ENCODE data around the gene ASXL1.
"Not testable (repeated sequence)": the region's sequence is repeated elsewhere in the genome, so short reads cannot be mapped to it uniquely, and the experiment has no call there.

Gene ASXL1

DNA sequence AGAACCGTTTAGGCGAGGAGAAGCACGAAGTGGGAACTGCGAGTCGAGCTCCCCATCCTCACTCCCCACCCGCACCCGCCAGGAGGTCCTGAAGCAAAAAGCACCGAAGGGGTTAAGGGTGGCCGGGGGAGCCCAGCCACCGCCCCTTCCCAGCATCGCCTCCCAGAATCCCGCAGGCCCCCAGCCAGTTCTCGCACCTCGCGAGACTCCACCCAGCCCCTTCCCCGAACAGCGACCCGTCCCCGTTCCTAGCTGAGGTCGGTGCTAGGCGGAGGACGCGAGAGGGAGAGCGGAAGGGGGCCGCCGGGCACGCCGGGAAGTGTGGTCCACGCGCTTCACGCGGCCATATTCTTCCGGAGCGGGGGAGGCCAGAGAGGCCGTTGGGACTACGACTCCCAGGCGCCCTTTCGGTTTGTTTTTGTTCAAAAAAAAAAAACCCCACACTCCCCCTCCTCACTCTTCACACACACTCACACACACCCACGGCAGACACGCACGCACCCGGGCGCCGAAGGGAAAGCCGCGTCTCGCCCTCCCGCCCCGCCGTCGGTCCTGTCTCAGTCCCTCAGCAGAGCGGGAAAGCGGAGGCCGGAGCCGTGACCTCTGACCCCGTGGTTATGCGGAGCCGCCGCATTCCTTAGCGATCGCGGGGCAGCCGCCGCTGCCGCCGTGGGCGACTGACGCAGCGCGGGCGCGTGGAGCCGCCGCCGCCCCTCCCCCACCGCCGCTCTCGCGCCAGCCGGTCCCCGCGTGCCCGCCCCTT, at the start of gene ASXL1:
ASXL1 (plus strand) TSS at position 463 of the 763 bp plus-strand sequence. CDS start 445 bp downstream, outside the sequence.
- peak; percentile 95 for DNase-seq (ENCODE audit: low spot score)

DNA sequence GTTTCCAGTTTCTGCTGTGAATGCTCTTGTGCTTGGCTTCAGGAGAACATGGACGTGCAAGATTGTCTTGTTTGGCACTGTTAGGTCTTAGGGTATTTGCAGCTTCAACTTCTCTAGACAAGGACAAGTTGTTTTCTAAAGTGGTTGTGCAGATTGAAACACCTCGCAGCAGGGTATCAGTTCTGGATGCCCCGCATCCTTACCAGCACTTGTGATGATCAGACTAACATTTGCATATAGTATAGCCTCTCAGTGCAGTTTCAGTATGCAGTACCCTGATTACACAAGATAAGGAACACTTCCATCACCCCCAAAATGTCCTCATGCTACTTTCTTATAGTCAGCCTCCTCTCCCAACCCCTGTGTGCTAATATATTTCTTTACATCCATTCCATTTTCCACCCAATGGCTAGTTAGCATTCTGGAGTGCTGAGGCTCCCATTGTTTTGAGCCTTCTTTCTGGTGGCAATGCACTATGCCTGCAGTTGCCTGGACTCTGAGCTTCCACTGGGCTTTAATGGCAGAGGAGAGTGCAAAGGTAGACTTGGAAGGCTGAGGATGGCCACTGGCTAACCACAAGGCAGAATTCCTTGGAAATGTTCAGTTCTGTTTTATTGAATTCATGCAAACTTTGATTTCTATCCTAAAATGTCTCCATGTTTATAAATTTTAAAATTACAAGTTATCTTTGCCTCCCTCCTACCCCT, 45.3 kb upstream of the ASXL1 start:
- DNase-seq (ENCODE audit: low spot score) = no peak

DNA sequence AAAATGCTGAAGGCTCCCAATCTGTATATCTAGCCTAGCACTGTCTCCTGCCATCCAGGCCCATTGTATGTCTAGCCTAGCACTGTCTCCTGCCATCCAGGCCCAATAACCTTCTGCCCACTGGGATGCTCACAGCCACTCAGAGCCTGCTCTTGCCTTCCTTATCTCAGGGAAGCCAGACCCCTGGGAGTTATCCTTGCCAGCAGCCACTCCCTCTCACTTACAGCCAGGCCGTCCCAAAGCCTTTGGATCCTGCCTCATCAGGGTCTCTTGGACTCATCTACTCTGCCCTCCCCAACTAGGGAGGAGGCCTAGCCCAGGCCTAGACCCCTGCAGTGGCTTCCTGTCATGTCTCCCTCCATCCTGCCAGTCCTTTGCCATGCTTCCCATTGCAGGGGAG, 43.4 kb upstream of the ASXL1 start:
- no peak for DNase-seq (ENCODE audit: low spot score)

DNA sequence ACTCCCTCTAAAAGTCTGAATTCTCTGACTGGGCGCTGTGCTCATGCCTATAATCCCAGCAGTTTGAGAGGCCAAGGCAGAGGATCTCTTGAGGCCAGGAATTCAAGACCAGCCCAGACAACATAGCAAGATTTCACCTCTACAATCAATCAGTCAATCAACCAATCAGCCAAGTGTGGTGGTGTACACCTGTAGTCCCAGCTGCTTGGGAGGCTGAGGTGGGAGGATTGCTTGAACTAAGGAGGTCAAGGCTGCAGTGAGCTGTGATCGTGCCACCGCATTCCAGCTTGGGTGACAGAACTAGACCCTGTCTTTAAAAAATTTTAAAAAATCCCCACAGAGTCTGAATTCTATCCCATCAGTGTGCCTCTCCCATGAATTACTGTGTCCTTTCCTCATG, 42.7 kb upstream of the ASXL1 start:
- no peak for DNase-seq (ENCODE audit: low spot score)

DNA sequence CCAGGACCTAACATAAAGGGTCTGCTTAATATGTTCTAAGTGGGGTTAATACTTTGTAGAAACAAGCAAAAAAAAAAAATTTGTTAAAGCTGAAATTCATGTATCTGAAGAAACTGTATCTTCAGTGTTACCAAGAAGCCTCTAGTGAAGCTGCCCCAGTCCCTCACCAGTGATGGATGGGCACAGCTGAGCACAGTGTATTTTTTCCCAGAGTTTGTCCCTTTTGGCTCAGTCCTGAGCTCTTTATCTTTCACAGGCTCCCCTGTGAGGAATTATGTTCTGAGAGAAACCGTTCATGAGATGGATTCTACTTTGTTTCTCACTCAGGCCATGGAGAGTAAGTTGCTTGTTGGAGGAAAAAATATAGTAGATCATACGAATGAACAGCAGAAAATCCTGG, 42.2 kb upstream of the ASXL1 start:
- DNase-seq (ENCODE audit: low spot score) = no peak

DNA sequence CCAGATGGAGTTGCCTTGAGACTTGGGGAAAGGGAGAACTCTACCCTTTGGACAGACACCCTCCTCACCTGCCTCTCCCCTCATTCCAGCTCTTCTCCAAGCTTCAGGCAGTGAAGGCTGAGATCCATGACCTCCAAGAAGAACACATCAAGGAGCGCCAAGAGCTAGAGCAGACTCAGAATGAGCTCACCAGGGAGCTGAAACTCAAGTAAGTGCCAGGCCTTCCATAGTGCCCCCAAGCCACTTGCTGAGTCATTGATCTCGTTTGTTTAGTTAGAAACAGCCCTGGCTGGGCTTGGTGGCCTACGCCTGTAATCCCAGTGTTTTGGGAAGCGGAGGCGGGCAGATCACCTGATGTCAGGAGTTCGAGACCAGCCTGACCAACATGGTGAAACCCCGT, 41.5 kb upstream of the ASXL1 start:
- DNase-seq (ENCODE audit: low spot score) = no peak

DNA sequence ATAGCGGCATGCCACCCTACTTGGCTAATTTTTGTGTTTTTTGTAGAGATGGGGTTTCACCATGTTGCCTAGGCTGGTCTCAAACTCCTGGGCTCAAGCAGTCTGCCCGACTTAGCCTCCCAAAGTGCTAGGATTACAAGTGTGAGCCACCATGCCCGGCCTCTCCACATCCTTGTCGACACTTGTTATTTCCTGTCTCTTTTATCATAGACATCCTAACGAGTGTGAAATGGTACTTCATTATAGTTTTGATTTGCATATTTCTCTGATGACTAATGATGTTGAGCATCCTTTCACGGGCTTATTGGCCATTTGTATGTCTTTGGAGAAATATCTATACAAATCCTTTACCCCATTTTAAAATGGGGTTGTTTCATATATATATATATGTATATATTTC, 39.0 kb upstream of the ASXL1 start:
- DNase-seq (ENCODE audit: low spot score) = no peak

DNA sequence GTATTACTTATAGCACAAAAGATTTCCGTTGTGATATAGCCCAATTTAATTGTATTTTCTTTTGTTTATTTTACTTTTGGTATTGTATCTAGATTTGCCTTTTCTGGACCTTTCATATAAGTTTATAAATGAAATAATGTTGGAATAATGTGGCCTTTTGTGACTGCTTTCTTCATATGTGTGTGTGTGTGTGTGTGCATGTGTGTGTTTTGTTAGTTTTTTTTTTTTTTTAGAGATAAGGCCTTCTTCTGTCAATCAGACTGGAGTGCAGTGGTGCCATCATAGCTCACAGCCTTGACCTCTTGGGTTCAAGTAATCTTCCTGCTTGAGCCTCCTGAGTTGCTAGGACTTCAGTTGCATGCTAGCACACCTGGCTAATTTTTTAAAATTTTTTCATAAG, 37.8 kb upstream of the ASXL1 start:
- no peak for DNase-seq (ENCODE audit: low spot score)

DNA sequence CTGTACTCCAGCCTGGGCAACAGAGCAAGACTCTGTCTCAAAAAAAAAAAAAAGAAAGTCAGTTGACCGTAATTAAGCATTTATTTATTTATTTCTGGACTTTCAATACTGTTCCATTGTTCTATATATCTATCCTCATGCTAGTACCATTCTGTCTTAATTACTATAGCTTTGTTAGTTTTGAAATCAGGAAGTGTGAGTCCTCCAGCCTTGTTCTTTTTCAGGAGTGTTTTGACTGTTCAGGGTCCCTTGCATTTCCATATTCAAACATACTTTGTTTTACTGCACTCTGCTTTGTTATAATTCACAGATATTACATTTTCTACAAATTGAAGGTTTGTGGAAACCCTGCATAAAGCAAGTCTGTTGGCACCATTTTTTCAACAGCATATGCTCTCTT, 36.7 kb upstream of the ASXL1 start:
- DNase-seq (ENCODE audit: low spot score) = no peak

DNA sequence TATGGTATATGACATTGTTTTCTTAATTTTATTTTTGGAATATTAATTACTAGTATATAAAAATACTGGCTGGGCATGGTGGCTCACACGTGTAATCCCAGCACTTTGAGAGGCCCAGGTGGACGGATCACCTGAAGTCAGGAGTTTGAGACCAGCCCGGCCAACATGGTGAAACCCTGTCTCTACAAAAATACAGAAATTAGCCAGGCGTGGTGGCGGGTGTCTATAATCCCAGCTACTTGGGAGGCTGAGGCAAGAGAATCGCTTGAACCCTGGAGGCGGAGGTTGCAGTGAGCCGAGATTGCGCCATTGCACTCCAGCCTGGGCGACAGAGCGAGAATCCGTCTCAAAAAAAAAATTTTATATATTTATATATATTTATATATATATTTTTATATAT, 35.9 kb upstream of the ASXL1 start:
- DNase-seq (ENCODE audit: low spot score) = not testable (repeated sequence)

DNA sequence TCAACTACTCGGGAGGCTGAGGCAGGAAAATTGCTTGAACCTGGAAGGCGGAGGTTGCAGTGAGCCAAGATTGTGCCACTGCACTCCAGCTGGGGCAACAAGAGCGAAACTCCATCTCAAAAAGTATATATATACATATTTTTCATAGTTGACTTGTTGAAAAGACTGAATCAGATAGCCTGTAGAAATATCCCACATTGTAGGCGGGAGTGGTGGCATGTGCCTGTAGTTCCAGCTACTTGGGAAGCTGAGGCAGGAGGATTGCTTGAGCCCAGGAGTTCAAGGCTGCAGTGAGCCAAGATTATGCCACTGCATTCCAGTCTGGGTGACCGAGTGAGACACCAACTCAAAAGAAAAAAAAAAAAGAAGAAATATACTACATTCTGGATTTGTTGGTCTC, 34.4 kb upstream of the ASXL1 start:
- DNase-seq (ENCODE audit: low spot score) = not testable (repeated sequence)

DNA sequence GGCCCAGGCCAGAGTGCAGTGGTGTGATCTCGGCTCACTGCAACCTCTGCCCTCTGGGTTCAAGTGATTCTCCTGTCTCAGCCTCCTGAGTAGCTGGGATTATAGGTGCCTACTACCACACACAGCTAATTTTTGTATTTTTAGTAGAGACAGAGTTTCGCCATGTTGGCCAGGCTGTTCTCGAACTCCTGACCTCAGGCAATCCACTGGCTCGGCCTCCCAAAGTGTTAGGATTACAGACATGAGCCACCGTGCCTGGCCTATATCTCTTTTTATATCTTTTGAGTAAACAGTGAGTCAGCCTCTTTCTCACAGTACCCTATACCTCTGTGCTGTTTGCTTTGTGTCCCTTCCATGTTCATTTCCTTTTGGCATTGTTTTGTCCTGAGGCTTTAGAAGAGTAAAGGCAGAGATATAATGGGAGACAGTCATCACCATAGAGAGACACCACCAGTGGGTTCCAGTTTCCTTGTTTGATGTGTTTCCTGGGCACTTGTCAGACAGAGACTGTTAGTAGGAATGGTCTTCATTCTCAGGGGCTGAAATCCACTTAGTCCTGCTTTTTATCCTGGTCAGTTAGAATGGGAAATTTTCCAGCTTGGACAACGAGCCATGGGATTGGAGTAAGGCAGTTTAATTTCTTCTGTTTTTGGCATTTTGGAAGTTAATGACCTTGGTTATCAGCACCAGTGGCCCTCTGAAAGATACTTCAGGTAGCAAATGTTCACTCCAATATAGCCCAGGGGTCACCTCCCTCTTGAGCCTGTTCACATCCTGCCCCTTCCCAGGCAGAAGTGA, 32.2 kb upstream of the ASXL1 start:
- peak; percentile 84 for DNase-seq (ENCODE audit: low spot score)

DNA sequence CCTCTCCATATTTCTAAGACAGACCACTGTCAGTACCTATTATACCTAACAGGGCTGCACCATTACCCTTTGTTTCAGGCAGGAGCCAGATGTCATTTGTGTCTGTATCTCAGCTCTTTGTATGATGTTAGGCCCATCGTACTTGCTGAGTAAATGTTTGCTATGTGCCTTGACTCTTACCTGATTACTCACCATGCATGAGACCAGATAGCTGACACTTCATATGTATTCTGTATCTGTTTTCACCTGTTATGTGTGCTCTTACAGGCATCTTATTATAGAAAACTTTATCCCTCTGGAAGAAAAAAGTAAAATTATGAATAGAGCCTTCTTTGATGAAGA, 31.7 kb upstream of the ASXL1 start:
- no peak for DNase-seq (ENCODE audit: low spot score)

DNA sequence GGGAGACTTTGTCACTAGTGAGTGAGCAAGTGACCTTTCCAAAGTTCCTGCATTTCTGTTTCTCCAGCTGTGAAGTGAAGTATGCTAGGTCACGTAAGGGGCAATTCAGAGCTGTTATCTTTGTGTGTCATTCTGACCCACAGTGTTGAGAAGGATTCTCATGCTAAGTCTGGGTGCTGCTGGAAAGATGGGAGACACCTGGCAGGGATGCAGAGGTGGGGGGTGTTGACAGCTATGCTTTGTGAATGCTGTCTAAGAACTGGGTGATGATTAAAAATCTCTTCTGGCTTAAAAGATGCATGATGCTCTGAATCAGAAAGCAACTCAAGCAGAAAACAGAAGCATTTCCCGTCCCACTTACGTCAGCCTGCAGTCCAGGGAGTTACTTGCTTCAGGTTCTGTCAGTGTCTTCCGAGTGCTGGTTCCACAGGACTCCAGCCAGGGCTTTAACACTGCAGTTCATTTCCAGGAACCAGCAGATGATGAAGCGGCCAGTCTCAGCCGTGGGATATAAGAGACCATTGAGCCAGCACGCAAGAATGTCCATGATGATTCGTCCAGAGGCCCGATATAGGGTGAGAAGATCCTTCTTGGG, 30.9 kb upstream of the ASXL1 start:
- DNase-seq (ENCODE audit: low spot score) = no peak

DNA sequence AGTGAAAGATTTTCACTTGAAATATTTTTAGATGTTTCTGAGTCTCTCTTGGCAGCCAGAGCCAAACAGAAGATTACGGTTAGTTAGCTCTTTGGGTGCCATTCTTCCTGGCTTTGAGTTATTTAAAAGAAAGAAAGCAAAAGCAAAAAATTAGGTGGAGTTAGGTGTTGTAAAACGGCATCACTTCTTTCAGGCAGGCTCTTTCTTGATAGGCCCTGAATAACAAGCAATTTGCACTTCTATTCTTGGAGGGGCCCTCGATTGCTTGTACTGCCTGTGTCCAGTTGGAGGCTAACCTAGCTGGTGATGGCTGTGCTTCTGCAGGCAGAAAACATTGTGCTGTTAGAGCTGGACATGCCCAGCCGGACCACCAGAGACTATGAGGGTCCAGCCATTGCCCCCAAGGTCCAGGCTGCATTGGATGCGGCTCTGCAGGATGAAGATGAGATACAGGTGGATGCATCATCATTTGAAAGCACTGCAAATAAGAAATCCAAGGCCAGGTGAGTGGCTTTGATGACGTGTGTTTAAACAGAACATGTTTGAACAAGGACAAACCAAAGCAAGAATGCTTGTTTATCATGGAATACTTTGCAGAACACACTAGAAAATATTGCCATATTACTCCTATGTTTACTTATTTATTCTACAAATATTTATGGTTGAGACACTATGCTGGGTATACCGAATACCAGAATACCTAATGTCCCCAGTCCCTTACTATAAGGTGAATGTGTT, 28.1 kb upstream of the ASXL1 start:
- DNase-seq (ENCODE audit: low spot score) = no peak

DNA sequence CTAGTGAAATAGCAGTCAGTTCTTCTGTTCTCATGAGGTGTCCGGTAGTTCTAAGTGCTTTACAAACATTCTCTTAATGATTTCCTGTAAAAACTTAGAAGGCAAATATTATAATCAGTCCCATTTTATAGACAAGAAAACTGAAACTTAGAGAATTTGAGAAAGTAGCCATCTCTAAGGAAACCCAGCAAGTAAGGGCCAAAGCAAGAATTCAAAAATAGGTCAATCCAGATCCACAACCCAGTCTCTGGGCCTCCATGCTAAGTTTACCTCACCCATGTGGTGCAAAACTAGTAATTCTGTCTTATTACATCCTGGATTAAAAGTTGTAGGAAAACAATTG, 27.6 kb upstream of the ASXL1 start:
- no peak for DNase-seq (ENCODE audit: low spot score)

DNA sequence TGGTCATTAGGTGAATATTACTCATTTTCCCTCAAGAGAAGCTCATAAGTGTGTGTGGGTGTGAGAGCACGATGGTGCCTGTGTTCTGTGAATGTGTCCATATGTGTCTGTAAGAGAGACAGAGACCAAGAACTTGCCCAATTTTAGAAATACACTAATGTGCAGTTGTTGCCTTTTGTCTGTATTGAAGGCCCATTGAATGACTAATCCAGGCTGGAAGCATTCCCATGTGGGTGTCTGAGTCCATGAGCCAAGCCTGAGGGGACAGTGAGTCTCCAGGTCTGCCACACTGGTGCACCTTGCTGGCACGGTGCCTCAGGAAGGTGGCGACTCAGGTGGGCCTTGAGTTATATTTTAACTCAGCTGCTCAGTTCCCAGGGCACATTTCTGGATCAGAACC, 25.5 kb upstream of the ASXL1 start:
- DNase-seq (ENCODE audit: low spot score) = no peak

DNA sequence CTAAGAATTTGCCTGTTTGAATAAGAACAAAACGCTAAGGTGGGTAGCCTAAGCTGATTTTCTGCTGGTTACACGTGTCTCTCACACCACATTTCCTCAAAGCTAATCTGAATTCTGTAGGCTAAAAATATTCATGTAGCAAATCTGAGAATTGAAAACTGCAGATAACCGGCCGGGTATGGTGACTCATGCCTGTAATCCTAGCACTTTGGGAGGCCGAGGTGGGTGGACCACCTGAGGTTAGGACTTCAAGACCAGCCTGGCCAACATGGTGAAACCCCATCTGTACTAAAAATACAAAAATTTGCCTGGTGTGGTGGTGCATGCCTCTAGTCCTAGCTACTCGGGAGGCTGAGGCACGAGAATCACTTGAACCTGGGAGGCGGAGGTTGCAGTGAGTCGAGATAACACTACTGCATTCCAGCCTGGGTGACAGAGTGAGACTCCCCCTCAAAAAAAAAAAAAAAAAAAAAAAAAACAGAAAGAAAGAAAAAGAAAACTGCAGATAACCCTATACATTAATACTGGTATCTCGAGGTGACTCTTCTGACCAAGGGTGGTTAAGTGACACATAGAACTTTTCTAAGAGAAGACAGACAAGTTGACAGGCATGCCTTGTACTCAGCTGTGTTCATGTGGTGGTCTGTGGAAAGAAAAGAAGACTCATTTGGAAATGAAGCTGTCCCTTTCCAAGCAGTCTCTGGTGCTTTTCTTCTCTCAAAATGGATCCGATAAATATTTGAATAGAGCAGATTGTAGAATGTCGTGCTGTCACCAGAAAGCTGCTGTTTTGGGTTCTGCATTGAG, 24.7 kb upstream of the ASXL1 start:
- DNase-seq (ENCODE audit: low spot score) = no peak

DNA sequence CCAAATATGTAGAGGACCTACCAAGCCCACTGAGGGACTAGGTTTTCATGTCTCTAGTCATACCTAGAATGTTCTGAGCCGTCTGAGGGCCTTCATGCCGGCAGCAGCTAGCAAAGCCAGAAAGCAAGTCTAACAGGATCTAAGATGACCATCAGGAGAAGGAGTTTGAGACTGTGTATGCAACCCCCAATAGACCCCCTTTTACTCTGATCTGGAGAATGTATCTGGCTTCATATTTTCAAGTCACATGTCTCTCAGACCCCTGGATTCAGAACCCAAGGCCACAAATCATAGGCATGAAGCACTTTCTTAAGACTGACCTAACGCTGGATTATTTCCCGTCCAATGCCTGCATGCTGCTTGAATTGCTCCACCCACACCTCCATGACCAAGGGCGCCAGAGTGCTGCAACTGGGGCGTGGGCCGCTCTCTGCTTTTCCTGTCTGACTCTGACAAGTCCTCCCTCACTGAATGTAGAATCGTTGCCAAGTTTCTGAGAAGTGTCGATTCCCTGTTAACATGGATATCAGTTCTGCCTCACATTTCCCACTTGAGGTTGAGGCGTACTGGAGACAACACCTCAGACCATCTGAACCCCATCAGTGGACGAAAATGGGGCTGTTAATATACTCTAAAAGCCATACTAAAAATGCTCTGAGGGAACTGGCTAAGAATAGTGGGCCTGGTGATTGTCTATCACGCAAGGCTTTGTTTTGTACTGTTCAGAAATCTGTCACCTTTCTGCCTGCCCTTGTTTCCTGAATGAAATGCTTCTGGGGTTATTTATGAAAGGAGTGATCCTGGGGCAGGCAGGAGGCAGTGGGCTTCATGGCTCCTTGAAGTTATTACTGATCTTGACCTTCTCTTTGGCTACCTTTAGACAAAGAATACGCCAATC, 23.9 kb upstream of the ASXL1 start:
- DNase-seq (ENCODE audit: low spot score) = no peak

DNA sequence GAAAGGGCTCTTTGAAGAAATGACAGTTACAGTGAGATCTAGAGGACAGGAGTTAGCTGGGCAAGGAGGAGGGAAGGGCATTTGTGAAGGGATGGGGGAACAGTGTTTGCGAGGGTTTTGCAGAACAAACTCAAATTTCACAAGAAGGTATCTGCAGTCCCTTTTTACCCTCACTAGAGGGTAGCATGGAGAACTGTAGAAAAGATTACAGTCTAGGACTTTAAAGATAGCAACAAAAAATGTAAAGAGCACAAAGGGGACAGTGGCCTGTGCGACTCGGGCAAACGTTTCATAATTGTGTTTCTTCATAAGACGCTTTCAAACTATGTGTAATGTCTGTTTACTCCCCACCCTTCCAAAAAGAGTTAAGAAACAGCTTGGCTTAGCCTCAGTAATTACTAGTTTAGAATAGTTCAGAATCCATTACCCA, 21.2 kb upstream of the ASXL1 start:
- DNase-seq (ENCODE audit: low spot score) = peak; percentile 31

Data from LoVo (cell line).